HCT116 (cell line): Measurements from ENCODE around the gene SLAMF6. TPM values are rescaled to one million over a fixed set of nuclear protein-coding genes. Genes with fewer than 3 reads are reported as not detected.

Experiments used
- ATAC-seq: fragments of 200-7000 bp; cut with Tn5 transposase; 2 replicates; pipeline ENCODE4 v1.9.1; 2020; ENCODE audit warnings: mild to moderate bottlenecking, moderate library complexity
- BruUV-seq: library from RNA; stranded (reverse); fragments of 400-500 nt; replicated peaks from 2 replicates; lab custom pipeline; 2021; lab: Mats Ljungman, UMichigan
- CTCF ChIA-PET: fragments of 300-600 bp; sonication (Branson Sonifier 250); formaldehyde crosslinking; loops from one replicate; lab custom pipeline; 2021; ENCODE audit warnings: antibody characterized with exemption; lab: Charles Lee
- POLR2A ChIA-PET: fragments of 300-600, 350-600 bp; sonication (Branson Sonifier 250); formaldehyde crosslinking; loops from one replicate; lab custom pipeline; 2021; ENCODE audit warnings: antibody characterized with exemption; lab: Charles Lee
- RAD21 ChIA-PET, 2 experiments: fragments of 300-600 bp; sonication (Branson Sonifier 250); formaldehyde crosslinking; loops; one replicate each; lab custom pipeline; 2023; ENCODE audit warnings: low total read pairs in 2 of 2; ENCODE audit not compliant: uncharacterized antibody in 2 of 2, unreplicated experiment in 2 of 2, low non-redundant PET in 1 of 2; lab: Charles Lee
- DNase-seq: peaks from one replicate; pipeline ENCODE4 v3.0.0-alpha.2; 2010; ENCODE audit warnings: low read depth, low spot score
- H2AFZ ChIP-seq: fragments of 200-600 bp; shearing (Covaris generic), sonication (generic); 2 replicates; pipeline ENCODE4 v1.6.1; 2017; ENCODE audit warnings: low read depth, mixed run types, mixed read lengths, antibody characterized with exemption, low read length; ENCODE audit not compliant: poor library complexity, severe bottlenecking
- H3K27ac ChIP-seq: 2 replicates; pipeline ENCODE4 v1.5.1; 2012; ENCODE audit warnings: low read depth, low read length
- H3K27me3 ChIP-seq: fragments of 200-600 bp; sonication (generic); 2 replicates; pipeline ENCODE4 v1.6.1; 2016; ENCODE audit warnings: mixed run types, low read length, mixed read lengths; ENCODE audit not compliant: insufficient read depth
- H3K36me3 ChIP-seq, 2 experiments: fragments of 200-500 bp in 1 of 2; fragments of 200-600 bp in 1 of 2; sonication (Bioruptor generic) in 1 of 2; sonication (generic) in 1 of 2; 2 replicates each; pipeline versions ENCODE4 v1.5.1 to v1.6.1; 2014 to 2016; ENCODE audit warnings: low read length in 2 of 2, inconsistent platforms in 1 of 2, mixed read lengths in 1 of 2, mixed run types in 1 of 2; ENCODE audit not compliant: insufficient read depth in 2 of 2, control insufficient read depth in 1 of 2
- H3K4me1 ChIP-seq, 2 experiments: fragments of 200-600 bp in 1 of 2; sonication (generic) in 1 of 2; 2 replicates each; pipeline versions ENCODE4 v1.5.1 to v1.6.1; 2012 to 2017; ENCODE audit warnings: low read length in 2 of 2, inconsistent platforms in 1 of 2, mild to moderate bottlenecking in 1 of 2, mixed read lengths in 1 of 2, mixed run types in 1 of 2, moderate library complexity in 1 of 2; ENCODE audit not compliant: insufficient read depth in 2 of 2, control insufficient read depth in 1 of 2
- H3K4me2 ChIP-seq: fragments of 200-600 bp; sonication (generic); 2 replicates; pipeline ENCODE4 v1.6.1; 2017; ENCODE audit warnings: mixed run types, low read length, mixed read lengths
- H3K4me3 ChIP-seq, 2 experiments: fragments of 200-600 bp in 1 of 2; sonication (generic) in 1 of 2; replicated peaks in 1 of 2; 2 replicates each; pipeline ENCODE4 v1.5.1; 2011 to 2016; ENCODE audit warnings: low read length in 2 of 2, control low read depth in 1 of 2, low read depth in 1 of 2, mild to moderate bottlenecking in 1 of 2, mixed read lengths in 1 of 2, mixed run types in 1 of 2
- H3K79me2 ChIP-seq: fragments of 200-600 bp; sonication (generic); 2 replicates; pipeline ENCODE4 v1.6.1; 2017; ENCODE audit warnings: mild to moderate bottlenecking, mixed run types, low read length, moderate library complexity, mixed read lengths; ENCODE audit not compliant: insufficient read depth
- H3K9ac ChIP-seq: fragments of 200-600 bp; sonication (generic); 2 replicates; pipeline ENCODE4 v1.6.1; 2016; ENCODE audit warnings: low read length, mixed read lengths
- H3K9me2 ChIP-seq: fragments of 200-600 bp; sonication (generic), shearing (Covaris generic); 2 replicates; pipeline ENCODE4 v1.6.1; 2017; ENCODE audit warnings: mixed run types, mild to moderate bottlenecking, moderate library complexity; ENCODE audit not compliant: insufficient read depth
- H3K9me3 ChIP-seq, 2 experiments: fragments of 200-500 bp in 1 of 2; fragments of 200-600 bp in 1 of 2; sonication (Bioruptor generic) in 1 of 2; sonication (generic) in 1 of 2; 2 replicates each; pipeline ENCODE4 v1.6.1; 2014 to 2017; ENCODE audit warnings: low read length in 2 of 2, mixed read lengths in 2 of 2, inconsistent platforms in 1 of 2, low read depth in 1 of 2, mild to moderate bottlenecking in 1 of 2, mixed run types in 1 of 2, moderate library complexity in 1 of 2; ENCODE audit not compliant: control insufficient read depth in 1 of 2, insufficient read depth in 1 of 2
- H4K20me1 ChIP-seq: fragments of 200-600 bp; sonication (generic), shearing (Covaris generic); 2 replicates; pipeline ENCODE4 v1.6.1; 2017; ENCODE audit warnings: mixed run types, mild to moderate bottlenecking, moderate library complexity; ENCODE audit not compliant: insufficient read depth
- CBX3 ChIP-seq: IDR thresholded peaks from 2 replicates; pipeline ENCODE4 v1.6.1; 2012; ENCODE audit warnings: low read depth
- EGR1 ChIP-seq: IDR thresholded peaks from 2 replicates; pipeline ENCODE4 v1.6.1; 2012; ENCODE audit warnings: low read depth
- ELF1 ChIP-seq: IDR thresholded peaks from 2 replicates; pipeline ENCODE4 v1.6.1; 2012; ENCODE audit warnings: low read depth, borderline replicate concordance
- FOSL1 ChIP-seq: IDR thresholded peaks from 2 replicates; pipeline ENCODE4 v1.6.1; 2012; ENCODE audit warnings: low read depth
- POLR2A ChIP-seq: IDR thresholded peaks from 2 replicates; pipeline ENCODE4 v1.7.0; 2011; ENCODE audit warnings: borderline replicate concordance; ENCODE audit not compliant: insufficient read depth, insufficient read length; ENCODE audit errors: extremely low read depth
- RAD21 ChIP-seq: IDR thresholded peaks from 2 replicates; pipeline ENCODE4 v1.6.1; 2012; ENCODE audit warnings: low read depth, mild to moderate bottlenecking
- SIN3A ChIP-seq: IDR thresholded peaks from 2 replicates; pipeline ENCODE4 v1.6.1; 2012; ENCODE audit warnings: low read depth
- SP1 ChIP-seq: IDR thresholded peaks from 2 replicates; pipeline ENCODE4 v1.6.1; 2012; ENCODE audit warnings: low read depth
- SRF ChIP-seq: IDR thresholded peaks from 2 replicates; pipeline ENCODE4 v1.6.1; 2012; ENCODE audit warnings: low read depth
- TCF7L2 ChIP-seq: IDR thresholded peaks from 2 replicates; pipeline ENCODE4 v1.7.0; 2011; ENCODE audit warnings: borderline replicate concordance, inconsistent platforms; ENCODE audit not compliant: insufficient read depth, insufficient read length; ENCODE audit errors: extremely low read depth
- YY1 ChIP-seq: IDR thresholded peaks from 2 replicates; pipeline ENCODE4 v1.6.1; 2011; ENCODE audit warnings: low read length, low read depth, moderate library complexity, mild to moderate bottlenecking; ENCODE audit not compliant: insufficient replicate concordance; ENCODE audit errors: extremely low read depth
- ZFX ChIP-seq: fragments of 450-650 bp; IDR thresholded peaks from 2 replicates; pipeline ENCODE4 v1.6.1; 2017
- ZNF274 ChIP-seq: fragments of 200-500 bp; sonication (Bioruptor generic); IDR thresholded peaks from 2 replicates; pipeline ENCODE4 v1.6.1; 2014; ENCODE audit warnings: mild to moderate bottlenecking, low read depth, low read length, inconsistent platforms
- intact Hi-C: fragments of 100-400 bp; cut with micrococcal nuclease; formaldehyde crosslinking; loops from 2 replicates; pipeline ENCODE4 v1.10.0; 2022
- total RNA-seq: library from RNA; stranded (reverse); gene quantifications from one replicate; pipeline ENCODE4 v1.2.1, GENCODE V29; 2021; ENCODE audit not compliant: unreplicated experiment
- TF ChIP-seq, protein P1 (sequence below): IDR thresholded peaks from 2 replicates; pipeline ENCODE4 v1.6.1; 2012; ENCODE audit warnings: low read depth
- TF ChIP-seq, protein P2 (sequence below): IDR thresholded peaks from 2 replicates; pipeline ENCODE4 v1.6.1; 2012
- TF ChIP-seq, protein P3 (sequence below): IDR thresholded peaks from 2 replicates; pipeline ENCODE4 v1.6.1; 2012

SLAMF6 gene
- total RNA-seq, 1 experiment from 2014 or later: not detected

DNA sequence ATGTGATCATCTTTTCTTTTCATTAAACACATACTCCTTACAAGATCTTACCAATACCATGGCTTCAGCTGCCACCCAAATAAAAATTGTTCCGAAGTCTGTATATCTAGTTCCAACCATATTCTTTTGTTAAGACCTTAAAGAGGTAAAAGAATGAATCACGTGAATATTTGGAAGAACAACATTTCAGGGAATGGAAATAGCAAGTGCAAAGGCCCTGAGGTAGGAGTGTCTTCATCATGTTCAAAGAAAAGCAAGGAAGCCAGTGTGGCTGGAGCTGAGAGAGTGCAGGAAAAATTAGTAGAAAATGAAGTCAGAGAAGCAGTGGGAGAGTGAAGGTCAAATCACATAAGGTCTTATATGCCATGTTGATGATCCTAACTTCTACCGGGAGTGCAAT lies 50.9 kb downstream of the SLAMF6 start:
- no TSS peak for BruUV-seq
- ChIA-PET CTCF (no interaction called here), POLR2A (no interaction called here)

More for the DNA sequence above, 50.9 kb downstream of the SLAMF6 start:
- no peak for DNase-seq
- intact Hi-C loops: no loop called here
- Histone ChIP-seq H4K20me1 (no peaks in the 10 kb centered on the region), H3K27me3 (no peaks in the 10 kb centered on the region; the same call in 1 of the 2 replicates), H3K9me3 (no peaks in the 10 kb centered on the region), H2AFZ (no peak overlapping the region), H3K9ac (no peak overlapping the region), H3K4me1 (no peaks in the 10 kb centered on the region), H3K4me3 (no peak overlapping the region), H3K9me2 (no peaks in the 10 kb centered on the region), H3K27ac (no peak overlapping the region), H3K4me2 (no peak overlapping the region), H3K36me3 (no peaks in the 10 kb centered on the region), H3K79me2 (no peaks in the 10 kb centered on the region)
- ATAC-seq: no peak
- TF ChIP-seq ZNF274 (no peak), ZFX (no peak), ELF1 (no peak), SRF (no peak), YY1 (no peak), CBX3 (no peak), EGR1 (no peak), RAD21 (no peak), FOSL1 (no peak), TCF7L2 (no peak), SIN3A (no peak), POLR2A (no peak), SP1 (no peak)
- TF ChIP-seq, protein P1, sequence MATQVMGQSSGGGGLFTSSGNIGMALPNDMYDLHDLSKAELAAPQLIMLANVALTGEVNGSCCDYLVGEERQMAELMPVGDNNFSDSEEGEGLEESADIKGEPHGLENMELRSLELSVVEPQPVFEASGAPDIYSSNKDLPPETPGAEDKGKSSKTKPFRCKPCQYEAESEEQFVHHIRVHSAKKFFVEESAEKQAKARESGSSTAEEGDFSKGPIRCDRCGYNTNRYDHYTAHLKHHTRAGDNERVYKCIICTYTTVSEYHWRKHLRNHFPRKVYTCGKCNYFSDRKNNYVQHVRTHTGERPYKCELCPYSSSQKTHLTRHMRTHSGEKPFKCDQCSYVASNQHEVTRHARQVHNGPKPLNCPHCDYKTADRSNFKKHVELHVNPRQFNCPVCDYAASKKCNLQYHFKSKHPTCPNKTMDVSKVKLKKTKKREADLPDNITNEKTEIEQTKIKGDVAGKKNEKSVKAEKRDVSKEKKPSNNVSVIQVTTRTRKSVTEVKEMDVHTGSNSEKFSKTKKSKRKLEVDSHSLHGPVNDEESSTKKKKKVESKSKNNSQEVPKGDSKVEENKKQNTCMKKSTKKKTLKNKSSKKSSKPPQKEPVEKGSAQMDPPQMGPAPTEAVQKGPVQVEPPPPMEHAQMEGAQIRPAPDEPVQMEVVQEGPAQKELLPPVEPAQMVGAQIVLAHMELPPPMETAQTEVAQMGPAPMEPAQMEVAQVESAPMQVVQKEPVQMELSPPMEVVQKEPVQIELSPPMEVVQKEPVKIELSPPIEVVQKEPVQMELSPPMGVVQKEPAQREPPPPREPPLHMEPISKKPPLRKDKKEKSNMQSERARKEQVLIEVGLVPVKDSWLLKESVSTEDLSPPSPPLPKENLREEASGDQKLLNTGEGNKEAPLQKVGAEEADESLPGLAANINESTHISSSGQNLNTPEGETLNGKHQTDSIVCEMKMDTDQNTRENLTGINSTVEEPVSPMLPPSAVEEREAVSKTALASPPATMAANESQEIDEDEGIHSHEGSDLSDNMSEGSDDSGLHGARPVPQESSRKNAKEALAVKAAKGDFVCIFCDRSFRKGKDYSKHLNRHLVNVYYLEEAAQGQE: no peak
- TF ChIP-seq, protein P2, sequence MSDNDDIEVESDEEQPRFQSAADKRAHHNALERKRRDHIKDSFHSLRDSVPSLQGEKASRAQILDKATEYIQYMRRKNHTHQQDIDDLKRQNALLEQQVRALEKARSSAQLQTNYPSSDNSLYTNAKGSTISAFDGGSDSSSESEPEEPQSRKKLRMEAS: no peak
- TF ChIP-seq, protein P3, sequence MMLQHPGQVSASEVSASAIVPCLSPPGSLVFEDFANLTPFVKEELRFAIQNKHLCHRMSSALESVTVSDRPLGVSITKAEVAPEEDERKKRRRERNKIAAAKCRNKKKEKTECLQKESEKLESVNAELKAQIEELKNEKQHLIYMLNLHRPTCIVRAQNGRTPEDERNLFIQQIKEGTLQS: no peak
- RAD21 ChIA-PET: no interaction called here
